ENCODE measurements around the gene PLA2G12A. TPM values are rescaled to one million over a fixed set of nuclear protein-coding genes. Genes with fewer than 3 reads are reported as not detected.

PLA2G12A gene
- total RNA-seq, 1 experiment from 2014 or later, result 36.3 TPM

DNA sequence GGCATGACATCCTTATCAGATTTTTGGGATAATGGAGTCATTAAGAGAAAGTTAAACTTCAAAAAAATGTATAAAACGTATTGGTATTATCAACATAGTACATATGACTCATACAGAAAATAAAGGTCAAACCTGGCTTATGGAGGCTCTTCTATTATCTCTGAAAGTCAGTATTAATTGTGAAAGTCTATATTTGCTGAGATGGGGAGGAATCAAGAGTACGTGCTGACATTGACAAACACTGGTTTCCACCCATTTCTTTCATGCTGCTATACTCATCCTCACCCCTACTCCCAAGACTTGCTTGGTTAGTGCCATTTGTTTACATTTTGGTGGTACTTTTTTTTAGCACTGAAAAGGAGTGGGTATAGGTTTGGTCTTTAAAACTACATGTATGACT is 30.8 kb upstream of the PLA2G12A start:
- no TSS peak for BruUV-seq (replicated peaks)
- H2AFZ ChIP-seq, result no peak overlapping the region
- H3K4me2 ChIP-seq, result no peak overlapping the region
- H3K9me2 ChIP-seq (ENCODE audit: insufficient read depth), result no peaks in the 10 kb centered on the region
- no peaks in the 10 kb centered on the region for H3K9me3 ChIP-seq (ENCODE audit: insufficient read depth, low read depth)
- no peak for TF ChIP-seq EZH2 (IDR thresholded peaks at IDR 0.05; ENCODE audit: low read depth)
- TF ChIP-seq, protein P1, sequence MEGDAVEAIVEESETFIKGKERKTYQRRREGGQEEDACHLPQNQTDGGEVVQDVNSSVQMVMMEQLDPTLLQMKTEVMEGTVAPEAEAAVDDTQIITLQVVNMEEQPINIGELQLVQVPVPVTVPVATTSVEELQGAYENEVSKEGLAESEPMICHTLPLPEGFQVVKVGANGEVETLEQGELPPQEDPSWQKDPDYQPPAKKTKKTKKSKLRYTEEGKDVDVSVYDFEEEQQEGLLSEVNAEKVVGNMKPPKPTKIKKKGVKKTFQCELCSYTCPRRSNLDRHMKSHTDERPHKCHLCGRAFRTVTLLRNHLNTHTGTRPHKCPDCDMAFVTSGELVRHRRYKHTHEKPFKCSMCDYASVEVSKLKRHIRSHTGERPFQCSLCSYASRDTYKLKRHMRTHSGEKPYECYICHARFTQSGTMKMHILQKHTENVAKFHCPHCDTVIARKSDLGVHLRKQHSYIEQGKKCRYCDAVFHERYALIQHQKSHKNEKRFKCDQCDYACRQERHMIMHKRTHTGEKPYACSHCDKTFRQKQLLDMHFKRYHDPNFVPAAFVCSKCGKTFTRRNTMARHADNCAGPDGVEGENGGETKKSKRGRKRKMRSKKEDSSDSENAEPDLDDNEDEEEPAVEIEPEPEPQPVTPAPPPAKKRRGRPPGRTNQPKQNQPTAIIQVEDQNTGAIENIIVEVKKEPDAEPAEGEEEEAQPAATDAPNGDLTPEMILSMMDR (conservative IDR thresholded peaks at IDR 0.05), result no peak
- no peak for DNase-seq
- ChIA-PET POLR2A (ENCODE audit: unreplicated experiment) (no interaction called here), CTCF (no interaction called here)
- no peak overlapping the region for H3K4me3 ChIP-seq
- intact Hi-C loops (cut with micrococcal nuclease; ENCODE audit: unreplicated experiment), result no loop called here
- H3K79me2 ChIP-seq (ENCODE audit: low read depth), result no peaks in the 10 kb centered on the region
- H3F3A ChIP-seq (ENCODE audit: insufficient read depth, low read depth), result no peaks in the 10 kb centered on the region
- no peaks in the 10 kb centered on the region for H3K36me3 ChIP-seq (ENCODE audit: low read depth)
- no peaks in the 10 kb centered on the region for H3K4me1 ChIP-seq (replicated peaks; ENCODE audit: insufficient read depth)
- no peaks in the 10 kb centered on the region for H3K27me3 ChIP-seq (ENCODE audit: insufficient read depth, low read depth)
- H4K20me1 ChIP-seq (ENCODE audit: insufficient read depth), result no peaks in the 10 kb centered on the region
- H3K27ac ChIP-seq, result no peak overlapping the region

DNA sequence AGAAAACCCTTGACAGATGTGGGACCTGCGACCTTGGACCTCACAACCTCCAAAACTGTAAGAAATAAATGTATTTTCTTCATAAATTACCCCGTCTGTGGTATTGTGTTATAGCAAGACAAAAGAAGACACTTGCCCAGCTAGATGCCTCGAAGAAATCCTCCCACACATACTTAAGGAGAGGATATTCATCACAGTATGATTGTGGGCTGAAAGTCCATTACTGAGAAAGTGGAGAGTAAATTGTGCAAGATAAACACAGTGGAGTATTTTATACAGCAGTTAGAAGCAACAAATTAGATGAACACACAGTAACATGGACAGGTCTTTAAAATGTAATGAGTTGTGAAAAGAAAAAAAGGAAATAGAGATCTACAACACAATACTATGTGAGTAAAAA is 25.8 kb upstream of the PLA2G12A start:
- Histone ChIP-seq H3K4me3 (no peak overlapping the region), H3K9me3 (ENCODE audit: insufficient read depth, low read depth) (no peaks in the 10 kb centered on the region), H2AFZ (no peak overlapping the region), H3F3A (ENCODE audit: insufficient read depth, low read depth) (no peaks in the 10 kb centered on the region), H4K20me1 (ENCODE audit: insufficient read depth) (no peaks in the 10 kb centered on the region), H3K4me1 (replicated peaks; ENCODE audit: insufficient read depth) (no peaks in the 10 kb centered on the region), H3K79me2 (ENCODE audit: low read depth) (no peaks in the 10 kb centered on the region), H3K36me3 (ENCODE audit: low read depth) (no peaks in the 10 kb centered on the region), H3K27me3 (ENCODE audit: insufficient read depth, low read depth) (no peaks in the 10 kb centered on the region), H3K4me2 (no peak overlapping the region), H3K9me2 (ENCODE audit: insufficient read depth) (no peaks in the 10 kb centered on the region), H3K27ac (no peak overlapping the region)
- POLR2A ChIA-PET (ENCODE audit: unreplicated experiment), result no interaction called here
- CTCF ChIA-PET, result no interaction called here
- no peak for TF ChIP-seq EZH2 (IDR thresholded peaks at IDR 0.05; ENCODE audit: low read depth)
- TF ChIP-seq, protein P1 (conservative IDR thresholded peaks at IDR 0.05), result no peak
- DNase-seq, result no peak
- intact Hi-C loops (cut with micrococcal nuclease; ENCODE audit: unreplicated experiment), result no loop called here
- no TSS peak for BruUV-seq (replicated peaks)

DNA sequence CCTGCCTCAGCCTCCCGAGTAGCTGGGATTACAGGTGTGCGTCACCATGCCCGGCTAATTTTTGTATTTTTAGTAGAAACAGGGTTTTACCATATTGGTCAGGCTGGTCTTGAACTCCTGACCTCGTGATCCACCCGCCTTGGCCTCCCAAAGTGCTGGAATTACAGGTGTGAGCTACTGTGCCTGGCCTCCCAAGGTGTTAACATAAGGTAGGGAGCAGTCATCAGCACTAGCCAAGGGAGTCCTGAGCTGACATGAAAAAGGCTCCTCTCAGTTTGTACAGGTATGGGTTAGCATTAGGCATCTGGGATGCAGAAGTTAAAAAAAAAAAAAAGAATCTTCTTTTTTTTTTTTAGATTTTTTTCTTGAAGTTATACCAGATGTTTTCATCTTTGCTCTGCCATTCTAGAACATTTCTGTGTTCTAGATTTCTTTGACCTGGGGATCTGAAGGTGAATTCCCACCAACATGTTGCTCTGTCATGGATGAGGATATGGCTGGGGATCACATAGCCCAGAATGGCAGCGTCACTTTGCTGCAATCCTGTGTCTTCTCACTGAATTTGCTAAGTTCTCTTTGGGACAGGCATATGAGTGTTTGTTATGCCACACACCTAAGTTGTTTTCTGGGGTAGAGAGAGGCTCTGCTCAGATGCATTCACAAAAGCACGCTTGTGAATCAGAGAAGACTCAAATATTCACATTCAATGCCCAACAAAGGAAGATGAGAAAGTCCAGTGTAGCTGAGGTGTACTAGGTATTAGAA is 24.4 kb upstream of the PLA2G12A start:
- no peaks in the 10 kb centered on the region for H3K79me2 ChIP-seq (ENCODE audit: low read depth)
- H3K4me1 ChIP-seq (replicated peaks; ENCODE audit: insufficient read depth), result no peaks in the 10 kb centered on the region
- H3K4me2 ChIP-seq, result no peak overlapping the region
- no peak for DNase-seq
- H3K27me3 ChIP-seq (ENCODE audit: insufficient read depth, low read depth), result no peaks in the 10 kb centered on the region
- no TSS peak for BruUV-seq (replicated peaks)
- no peak overlapping the region for H3K4me3 ChIP-seq
- no peaks in the 10 kb centered on the region for H3K36me3 ChIP-seq (ENCODE audit: low read depth)
- H3K9me3 ChIP-seq (ENCODE audit: insufficient read depth, low read depth), result no peaks in the 10 kb centered on the region
- H3K9me2 ChIP-seq (ENCODE audit: insufficient read depth), result no peaks in the 10 kb centered on the region
- intact Hi-C loops (cut with micrococcal nuclease; ENCODE audit: unreplicated experiment), result no loop called here
- H2AFZ ChIP-seq, result no peak overlapping the region
- no peaks in the 10 kb centered on the region for H4K20me1 ChIP-seq (ENCODE audit: insufficient read depth)
- CTCF ChIA-PET, result no interaction called here
- POLR2A ChIA-PET (ENCODE audit: unreplicated experiment), result no interaction called here
- H3K27ac ChIP-seq, result no peak overlapping the region
- no peak for TF ChIP-seq EZH2 (IDR thresholded peaks at IDR 0.05; ENCODE audit: low read depth)
- TF ChIP-seq, protein P1 (conservative IDR thresholded peaks at IDR 0.05), result no peak
- H3F3A ChIP-seq (ENCODE audit: insufficient read depth, low read depth), result no peaks in the 10 kb centered on the region
